Measurements from ENCODE around the gene ZNF529. TPM values are rescaled to one million over a fixed set of nuclear protein-coding genes. Genes with fewer than 3 reads are reported as not detected.

The ZNF529 gene
- total and polyA plus RNA-seq, 2 of the 13 experiments (the other 11 are each of a cell fraction or from before 2014, with no cell fraction given) = 9.3 to 10.6 TPM

DNA sequence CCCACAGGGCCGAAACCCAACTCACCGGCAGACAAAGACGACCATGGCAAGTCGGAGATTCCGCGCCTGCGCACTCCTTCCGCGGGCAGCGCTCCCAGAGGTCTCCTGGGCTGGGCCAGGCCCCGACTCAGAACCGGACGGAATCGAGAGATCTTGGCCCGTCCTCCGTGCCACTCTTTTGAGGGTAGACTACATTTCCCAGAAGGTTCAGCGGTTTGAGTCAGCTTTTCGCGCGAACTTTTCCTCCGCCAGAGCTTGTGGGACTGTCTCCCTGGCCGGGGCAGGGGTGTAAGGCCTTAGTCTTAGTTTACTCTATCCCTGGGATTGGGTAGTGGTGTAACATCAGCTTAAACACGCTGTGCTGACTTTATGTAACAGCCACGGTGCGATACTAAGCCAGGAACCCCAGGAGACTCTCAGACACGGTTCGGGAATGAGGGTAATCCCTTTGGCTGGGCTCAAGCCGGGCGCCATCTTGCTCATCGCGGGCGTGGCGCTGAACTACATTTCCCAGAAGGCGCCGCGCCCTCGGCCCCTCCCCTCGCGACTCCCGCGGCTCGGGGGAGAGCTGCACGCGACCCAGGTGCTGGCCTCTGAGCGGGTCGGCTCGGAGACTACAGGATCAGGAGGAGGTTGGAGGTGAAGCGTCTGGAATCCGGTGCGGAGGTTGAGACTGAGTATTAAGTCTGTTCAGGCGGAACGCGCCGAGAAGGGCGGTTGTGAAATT, 44.7 kb downstream of the ZNF529 start, which contains the start of gene ZNF260 (continued):
- TF ChIP-seq NR2F2 (IDR thresholded peaks at IDR 0.05; ENCODE audit: borderline replicate concordance, low read depth) (peak; percentile 25; the same call in 1 of the 2 replicates), ZNF580 (CRISPR knock-in tag; IDR thresholded peaks at IDR 0.05; ENCODE audit: borderline replicate concordance, low read depth) (no peak; the same call in 1 of the 2 replicates), ZNF350 (CRISPR knock-in tag; IDR thresholded peaks at IDR 0.05; ENCODE audit: borderline replicate concordance, low read depth) (peak; percentile 88), NR2C2 (CRISPR knock-in tag; IDR thresholded peaks at IDR 0.05; ENCODE audit: borderline replicate concordance) (peak; percentile 88), FOXK2 (IDR thresholded peaks at IDR 0.05) (no peak), FOXM1 (CRISPR knock-in tag; IDR thresholded peaks at IDR 0.05) (no peak), MTF1 (CRISPR knock-in tag; IDR thresholded peaks at IDR 0.05) (no peak), CC2D1A (CRISPR knock-in tag; IDR thresholded peaks at IDR 0.05) (no peak), FOXO1 (CRISPR knock-in tag; IDR thresholded peaks at IDR 0.05) (no peak; the same call in 1 of the 2 replicates), ZNF510 (CRISPR knock-in tag; IDR thresholded peaks at IDR 0.05; ENCODE audit: low read depth) (no peak), AHDC1 (CRISPR knock-in tag; IDR thresholded peaks at IDR 0.05; ENCODE audit: borderline replicate concordance) (no peak; the same call in 1 of the 2 replicates), ZNF788 (CRISPR knock-in tag; IDR thresholded peaks at IDR 0.05; ENCODE audit: borderline replicate concordance) (peak; percentile 58; the same call in 1 of the 2 replicates), ZNF678 (CRISPR knock-in tag; IDR thresholded peaks at IDR 0.05) (no peak), HIVEP1 (CRISPR knock-in tag; IDR thresholded peaks at IDR 0.05) (peak; percentile 82), GTF2F1 (IDR thresholded peaks at IDR 0.05; ENCODE audit: low read length) (no peak), ZNF292 (CRISPR knock-in tag; IDR thresholded peaks at IDR 0.05; ENCODE audit: borderline replicate concordance, low read depth) (peak; percentile 61; the same call in 1 of the 2 replicates)
- TF ChIP-seq, protein P1, sequence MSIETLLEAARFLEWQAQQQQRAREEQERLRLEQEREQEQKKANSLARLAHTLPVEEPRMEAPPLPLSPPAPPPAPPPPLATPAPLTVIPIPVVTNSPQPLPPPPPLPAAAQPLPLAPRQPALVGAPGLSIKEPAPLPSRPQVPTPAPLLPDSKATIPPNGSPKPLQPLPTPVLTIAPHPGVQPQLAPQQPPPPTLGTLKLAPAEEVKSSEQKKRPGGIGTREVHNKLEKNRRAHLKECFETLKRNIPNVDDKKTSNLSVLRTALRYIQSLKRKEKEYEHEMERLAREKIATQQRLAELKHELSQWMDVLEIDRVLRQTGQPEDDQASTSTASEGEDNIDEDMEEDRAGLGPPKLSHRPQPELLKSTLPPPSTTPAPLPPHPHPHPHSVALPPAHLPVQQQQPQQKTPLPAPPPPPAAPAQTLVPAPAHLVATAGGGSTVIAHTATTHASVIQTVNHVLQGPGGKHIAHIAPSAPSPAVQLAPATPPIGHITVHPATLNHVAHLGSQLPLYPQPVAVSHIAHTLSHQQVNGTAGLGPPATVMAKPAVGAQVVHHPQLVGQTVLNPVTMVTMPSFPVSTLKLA (IDR thresholded peaks at IDR 0.05) = 0 out of 2 replicates have a peak, but pooled peaks have one; percentile 28
- TF ChIP-seq, protein P2, sequence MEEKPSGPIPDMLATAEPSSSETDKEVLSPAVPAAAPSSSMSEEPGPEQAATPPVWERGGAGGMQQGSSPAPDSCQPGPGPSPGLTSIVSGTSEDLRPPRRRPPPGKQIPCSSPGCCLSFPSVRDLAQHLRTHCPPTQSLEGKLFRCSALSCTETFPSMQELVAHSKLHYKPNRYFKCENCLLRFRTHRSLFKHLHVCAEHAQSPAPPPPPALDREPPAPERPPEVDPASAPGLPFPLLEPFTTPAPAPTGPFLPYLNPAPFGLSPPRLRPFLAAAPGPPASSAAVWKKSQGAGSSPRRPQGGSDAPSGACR (CRISPR knock-in tag; IDR thresholded peaks at IDR 0.05) = no peak
- TF ChIP-seq, protein P3, sequence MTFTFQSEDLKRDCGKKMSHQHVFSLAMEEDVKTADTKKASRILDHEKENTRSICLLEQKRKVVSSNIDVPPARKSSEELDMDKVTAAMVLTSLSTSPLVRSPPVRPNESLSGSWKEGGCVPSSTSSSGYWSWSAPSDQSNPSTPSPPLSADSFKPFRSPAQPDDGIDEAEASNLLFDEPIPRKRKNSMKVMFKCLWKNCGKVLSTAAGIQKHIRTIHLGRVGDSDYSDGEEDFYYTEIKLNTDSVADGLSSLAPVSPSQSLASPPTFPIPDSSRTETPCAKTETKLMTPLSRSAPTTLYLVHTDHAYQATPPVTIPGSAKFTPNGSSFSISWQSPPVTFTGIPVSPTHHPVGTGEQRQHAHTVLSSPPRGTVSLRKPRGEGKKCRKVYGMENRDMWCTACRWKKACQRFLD (CRISPR knock-in tag; IDR thresholded peaks at IDR 0.05; ENCODE audit: borderline replicate concordance) = peak; percentile 69; the same call in 1 of the 2 replicates

Measured in HepG2 (cell line).